ENCODE results near the gene GON7.

GON7 gene

DNA sequence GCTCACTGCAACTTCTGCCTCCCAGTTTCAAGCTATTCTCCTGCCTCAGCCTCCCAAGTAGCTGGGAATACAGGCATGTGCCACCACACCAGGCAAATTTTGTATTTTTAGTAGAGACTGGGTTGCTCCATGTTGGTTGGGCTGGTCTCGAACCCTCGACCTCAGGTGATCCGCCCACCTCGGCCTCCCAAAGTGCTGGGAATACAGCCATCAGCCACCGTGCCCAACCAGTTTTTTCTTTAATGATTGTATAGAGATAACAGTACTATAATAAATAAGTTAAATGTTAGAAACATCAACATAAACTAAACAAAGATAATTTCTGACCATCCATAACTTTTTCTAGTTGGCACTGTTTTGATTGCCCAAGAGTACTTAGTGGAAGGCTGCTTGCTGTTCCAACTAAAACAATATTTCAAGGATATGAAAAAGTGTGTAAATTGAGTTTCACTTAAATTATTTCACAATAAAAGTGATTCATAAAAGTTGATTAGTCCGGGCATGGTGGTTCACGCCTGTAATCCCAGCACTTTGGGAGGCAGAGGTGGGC, 5.6 kb downstream of the GON7 start:
- TF ChIP-seq, protein P1, sequence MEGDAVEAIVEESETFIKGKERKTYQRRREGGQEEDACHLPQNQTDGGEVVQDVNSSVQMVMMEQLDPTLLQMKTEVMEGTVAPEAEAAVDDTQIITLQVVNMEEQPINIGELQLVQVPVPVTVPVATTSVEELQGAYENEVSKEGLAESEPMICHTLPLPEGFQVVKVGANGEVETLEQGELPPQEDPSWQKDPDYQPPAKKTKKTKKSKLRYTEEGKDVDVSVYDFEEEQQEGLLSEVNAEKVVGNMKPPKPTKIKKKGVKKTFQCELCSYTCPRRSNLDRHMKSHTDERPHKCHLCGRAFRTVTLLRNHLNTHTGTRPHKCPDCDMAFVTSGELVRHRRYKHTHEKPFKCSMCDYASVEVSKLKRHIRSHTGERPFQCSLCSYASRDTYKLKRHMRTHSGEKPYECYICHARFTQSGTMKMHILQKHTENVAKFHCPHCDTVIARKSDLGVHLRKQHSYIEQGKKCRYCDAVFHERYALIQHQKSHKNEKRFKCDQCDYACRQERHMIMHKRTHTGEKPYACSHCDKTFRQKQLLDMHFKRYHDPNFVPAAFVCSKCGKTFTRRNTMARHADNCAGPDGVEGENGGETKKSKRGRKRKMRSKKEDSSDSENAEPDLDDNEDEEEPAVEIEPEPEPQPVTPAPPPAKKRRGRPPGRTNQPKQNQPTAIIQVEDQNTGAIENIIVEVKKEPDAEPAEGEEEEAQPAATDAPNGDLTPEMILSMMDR (IDR thresholded peaks at IDR 0.05; ENCODE audit: poor library complexity, severe bottlenecking), result no peak
- Histone ChIP-seq H3K27me3 (ENCODE audit: insufficient read depth, poor library complexity, severe bottlenecking) (no peaks in the 10 kb centered on the region), H3K4me1 (ENCODE audit: insufficient read depth, poor library complexity, severe bottlenecking) (no peaks in the 10 kb centered on the region), H3K4me3 (ENCODE audit: severe bottlenecking) (no peak overlapping the region), H3K36me3 (ENCODE audit: low read depth) (peaks cover 14% of the 10 kb centered on the region; the same call in 1 of the 2 replicates), H3K9me3 (ENCODE audit: severe bottlenecking) (no peaks in the 10 kb centered on the region), H3K27ac (ENCODE audit: poor library complexity, severe bottlenecking) (no peak overlapping the region)
- no peak for DNase-seq (ENCODE audit: low spot score)
- ATAC-seq (ENCODE audit: low read depth), result no peak

DNA sequence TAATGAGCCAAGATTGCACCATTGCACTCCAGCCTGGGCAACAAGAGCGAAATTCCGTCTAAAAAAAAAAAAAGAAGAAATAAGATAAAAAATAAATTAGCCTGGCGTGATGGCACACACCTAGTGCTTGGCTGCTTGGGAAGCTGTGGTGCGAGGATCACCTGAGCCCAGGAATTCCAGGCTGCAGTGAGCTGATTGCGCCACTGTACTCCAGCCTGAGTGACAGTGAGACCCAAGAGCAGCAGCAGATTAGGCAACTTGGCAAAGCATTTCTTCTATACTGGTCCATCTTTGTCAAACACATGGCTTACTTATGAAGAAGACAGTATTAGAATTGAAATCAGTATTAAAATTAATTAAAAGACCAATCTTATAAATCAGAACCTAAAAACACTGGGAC, 6.3 kb downstream of the GON7 start:
- Histone ChIP-seq H3K4me3 (ENCODE audit: severe bottlenecking) (no peak overlapping the region), H3K4me1 (ENCODE audit: insufficient read depth, poor library complexity, severe bottlenecking) (no peaks in the 10 kb centered on the region), H3K27ac (ENCODE audit: poor library complexity, severe bottlenecking) (no peak overlapping the region), H3K36me3 (ENCODE audit: low read depth) (peaks cover 14% of the 10 kb centered on the region; the same call in 1 of the 2 replicates), H3K9me3 (ENCODE audit: severe bottlenecking) (no peaks in the 10 kb centered on the region), H3K27me3 (ENCODE audit: insufficient read depth, poor library complexity, severe bottlenecking) (no peaks in the 10 kb centered on the region)
- DNase-seq (ENCODE audit: low spot score) (no peak), ATAC-seq (ENCODE audit: low read depth) (no peak)
- TF ChIP-seq, protein P1 (IDR thresholded peaks at IDR 0.05; ENCODE audit: poor library complexity, severe bottlenecking), result no peak

DNA sequence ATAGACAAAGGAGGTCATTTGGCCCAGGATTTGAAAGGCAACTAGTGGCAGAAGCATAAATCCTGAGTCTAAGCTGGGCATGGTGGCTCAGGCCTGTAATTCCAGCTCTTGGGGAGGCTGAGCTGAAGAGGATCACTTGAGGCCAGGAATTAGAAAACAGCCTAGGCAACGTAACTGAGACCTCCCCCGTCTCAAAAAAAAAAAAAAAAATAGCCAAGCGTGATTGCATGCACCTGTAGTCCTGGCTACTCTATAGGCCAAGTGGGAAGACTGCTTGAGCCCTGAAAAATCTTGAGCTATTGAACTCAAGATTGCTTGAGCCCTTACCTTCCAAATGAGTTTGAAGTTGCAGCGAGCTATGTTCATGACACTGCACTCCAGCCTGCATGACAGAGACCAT, 7.8 kb downstream of the GON7 start:
- Histone ChIP-seq H3K4me1 (ENCODE audit: insufficient read depth, poor library complexity, severe bottlenecking) (no peaks in the 10 kb centered on the region), H3K36me3 (ENCODE audit: low read depth) (peaks cover 4% of the 10 kb centered on the region; the same call in 1 of the 2 replicates), H3K4me3 (ENCODE audit: severe bottlenecking) (no peak overlapping the region), H3K27me3 (ENCODE audit: insufficient read depth, poor library complexity, severe bottlenecking) (no peaks in the 10 kb centered on the region), H3K9me3 (ENCODE audit: severe bottlenecking) (no peaks in the 10 kb centered on the region), H3K27ac (ENCODE audit: poor library complexity, severe bottlenecking) (no peak overlapping the region)
- no peak for DNase-seq (ENCODE audit: low spot score)
- TF ChIP-seq, protein P1 (IDR thresholded peaks at IDR 0.05; ENCODE audit: poor library complexity, severe bottlenecking), result no peak
- no peak for ATAC-seq (ENCODE audit: low read depth)

DNA sequence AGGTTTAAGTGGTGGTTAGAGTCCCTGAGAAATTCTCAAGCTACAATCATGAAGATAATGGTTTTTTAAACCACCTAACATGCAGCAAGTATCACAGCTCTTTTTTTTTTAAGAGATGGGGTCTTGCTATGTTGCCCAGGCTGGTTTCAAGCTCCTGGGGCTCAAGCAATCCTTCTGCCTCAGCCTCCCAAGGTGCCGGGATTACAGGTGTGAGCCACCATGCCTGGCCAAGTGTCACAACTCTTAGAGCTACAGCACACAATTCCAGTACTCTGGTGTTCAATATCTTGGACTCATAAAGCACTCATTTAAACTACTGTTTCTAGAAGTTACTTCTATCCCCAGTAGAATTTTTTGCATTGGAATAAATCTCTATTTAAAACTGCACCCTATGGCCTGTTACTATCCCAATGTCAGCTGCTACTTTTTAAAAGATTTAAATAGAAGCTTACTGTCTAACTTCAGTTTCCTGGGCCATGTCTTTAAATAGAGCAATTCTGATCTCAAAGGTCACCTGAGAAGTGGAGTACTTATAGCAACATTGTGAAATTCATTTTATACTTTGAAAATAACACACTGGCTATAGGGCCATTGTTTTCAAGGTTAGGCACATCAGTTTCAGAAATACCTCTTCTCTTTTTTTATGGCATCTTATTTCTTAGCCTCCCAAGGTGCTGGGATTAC, 11.4 kb downstream of the GON7 start:
- Histone ChIP-seq H3K4me1 (ENCODE audit: insufficient read depth, poor library complexity, severe bottlenecking) (peaks cover 11% of the 10 kb centered on the region), H3K36me3 (ENCODE audit: low read depth) (no peaks in the 10 kb centered on the region), H3K9me3 (ENCODE audit: severe bottlenecking) (no peaks in the 10 kb centered on the region), H3K27ac (ENCODE audit: poor library complexity, severe bottlenecking) (no peak overlapping the region), H3K4me3 (ENCODE audit: severe bottlenecking) (no peak overlapping the region), H3K27me3 (ENCODE audit: insufficient read depth, poor library complexity, severe bottlenecking) (no peaks in the 10 kb centered on the region)
- TF ChIP-seq, protein P1 (IDR thresholded peaks at IDR 0.05; ENCODE audit: poor library complexity, severe bottlenecking), result no peak
- ATAC-seq (ENCODE audit: low read depth) (no peak), DNase-seq (ENCODE audit: low spot score) (no peak)

DNA sequence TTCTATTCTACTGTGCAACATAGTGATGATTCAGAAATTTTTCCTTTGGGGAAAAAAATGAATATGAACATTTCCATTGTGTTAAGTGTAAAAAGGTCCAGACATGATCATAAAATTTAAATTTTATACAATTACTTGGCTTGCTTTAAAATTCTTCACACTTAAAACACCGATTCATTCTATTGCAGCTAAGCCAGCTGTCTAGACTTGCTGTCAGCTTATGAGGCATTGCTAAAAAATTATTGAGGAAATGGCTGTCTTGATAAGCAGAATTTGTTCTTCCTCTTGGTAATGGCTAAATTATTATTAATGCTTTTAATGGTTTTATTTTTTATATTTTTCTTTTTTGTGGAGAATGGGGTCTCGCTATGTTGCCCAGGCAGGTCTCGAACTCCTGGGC, 19.9 kb downstream of the GON7 start:
- Histone ChIP-seq H3K27ac (ENCODE audit: poor library complexity, severe bottlenecking) (peak overlapping the region; percentile 83), H3K36me3 (ENCODE audit: low read depth) (peaks cover 50% of the 10 kb centered on the region), H3K27me3 (ENCODE audit: insufficient read depth, poor library complexity, severe bottlenecking) (no peaks in the 10 kb centered on the region), H3K4me1 (ENCODE audit: insufficient read depth, poor library complexity, severe bottlenecking) (peaks cover 17% of the 10 kb centered on the region), H3K9me3 (ENCODE audit: severe bottlenecking) (no peaks in the 10 kb centered on the region), H3K4me3 (ENCODE audit: severe bottlenecking) (no peak overlapping the region)
- ATAC-seq (ENCODE audit: low read depth) (no peak), DNase-seq (ENCODE audit: low spot score) (no peak)
- TF ChIP-seq, protein P1 (IDR thresholded peaks at IDR 0.05; ENCODE audit: poor library complexity, severe bottlenecking), result no peak
